GM19035 (cell line): ENCODE data around the gene ITGA11.
"Not testable (repeated sequence)": the region's sequence is repeated elsewhere in the genome, so short reads cannot be mapped to it uniquely, and the experiment has no call there.

ENCODE experiments used
- ATAC-seq: cut with Tn5 transposase; IDR thresholded peaks from one replicate; pipeline ENCODE4 v1.9.1; 2021; ENCODE audit not compliant: unreplicated experiment

The ITGA11 gene

DNA sequence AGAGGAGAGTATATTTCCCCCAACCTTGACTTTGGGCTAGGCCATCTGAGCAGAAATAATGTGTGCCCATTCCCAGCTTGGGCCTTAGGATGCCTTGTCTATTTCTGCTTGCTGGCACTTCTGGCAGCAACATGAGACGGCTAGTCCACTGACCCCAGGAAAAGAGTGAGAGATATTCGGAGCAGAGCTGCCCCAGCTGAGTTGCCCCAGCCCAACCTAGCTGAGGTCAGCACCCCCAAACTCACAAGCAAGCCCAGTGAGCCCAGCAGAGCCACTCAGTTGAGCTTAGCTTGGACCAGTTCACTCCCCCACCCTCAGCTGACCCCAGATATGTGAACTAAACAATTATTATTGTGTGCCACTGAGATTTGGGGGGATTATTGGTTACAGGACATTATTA, 20.2 kb downstream of the ITGA11 start:
- no peak for ATAC-seq

DNA sequence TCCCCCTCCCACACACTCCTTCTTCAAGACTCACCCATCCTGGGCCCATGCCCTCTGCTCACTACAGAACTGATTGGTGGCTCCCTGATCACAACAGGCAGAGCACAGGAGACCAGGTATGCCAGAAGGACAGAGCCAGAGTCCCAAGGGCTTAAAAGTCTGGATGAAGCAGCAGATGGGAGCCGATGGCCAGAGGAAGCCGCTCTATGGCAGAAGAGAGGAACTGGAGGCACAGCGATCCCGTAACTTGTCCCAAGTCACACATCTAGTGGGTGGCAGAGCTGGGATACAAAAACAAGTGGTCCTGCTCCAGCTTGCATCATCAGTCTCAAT, 20.7 kb downstream of the ITGA11 start:
- ATAC-seq: no peak

DNA sequence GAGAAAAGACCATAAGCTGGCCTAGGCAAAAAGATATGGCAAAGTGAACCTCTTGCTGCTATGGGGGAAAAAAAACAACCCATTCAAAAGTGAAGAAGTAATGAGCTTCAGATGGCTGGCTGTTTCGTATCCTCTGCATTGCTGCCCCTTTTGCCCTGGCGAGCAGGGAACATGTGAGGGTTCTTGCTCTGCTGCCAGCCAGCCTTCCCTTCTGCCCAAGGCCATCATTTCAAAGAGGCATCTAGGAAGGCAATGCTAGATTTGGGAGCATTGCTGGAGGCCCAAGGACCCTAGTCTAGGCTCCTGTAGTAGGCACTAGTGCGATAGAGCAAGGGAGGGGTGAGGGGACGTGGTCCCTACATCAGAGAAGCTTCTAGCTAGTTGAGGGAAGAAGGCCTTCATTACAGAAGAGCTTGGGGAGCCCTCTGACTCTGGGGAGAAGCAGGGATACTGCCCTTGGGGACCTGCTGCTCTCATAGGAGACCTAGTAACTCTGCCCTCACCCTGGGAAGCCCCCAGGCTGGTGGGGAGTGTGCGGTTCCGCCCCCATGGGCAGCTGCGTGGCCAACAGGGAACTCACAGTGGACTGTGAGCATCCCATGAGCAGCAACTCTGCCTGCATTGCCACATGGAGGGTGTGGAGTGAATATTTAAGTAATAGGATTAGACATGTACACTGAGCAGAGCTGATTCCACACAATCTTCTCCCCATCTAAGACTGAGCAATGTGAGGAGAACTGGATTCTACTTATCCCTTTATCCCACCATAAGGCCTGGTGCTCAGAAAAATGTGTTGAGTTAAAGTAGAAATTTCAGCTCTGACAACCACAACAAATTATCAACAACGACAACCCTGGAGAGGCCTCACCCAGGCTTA, 21.3 kb downstream of the ITGA11 start:
- no peak for ATAC-seq

DNA sequence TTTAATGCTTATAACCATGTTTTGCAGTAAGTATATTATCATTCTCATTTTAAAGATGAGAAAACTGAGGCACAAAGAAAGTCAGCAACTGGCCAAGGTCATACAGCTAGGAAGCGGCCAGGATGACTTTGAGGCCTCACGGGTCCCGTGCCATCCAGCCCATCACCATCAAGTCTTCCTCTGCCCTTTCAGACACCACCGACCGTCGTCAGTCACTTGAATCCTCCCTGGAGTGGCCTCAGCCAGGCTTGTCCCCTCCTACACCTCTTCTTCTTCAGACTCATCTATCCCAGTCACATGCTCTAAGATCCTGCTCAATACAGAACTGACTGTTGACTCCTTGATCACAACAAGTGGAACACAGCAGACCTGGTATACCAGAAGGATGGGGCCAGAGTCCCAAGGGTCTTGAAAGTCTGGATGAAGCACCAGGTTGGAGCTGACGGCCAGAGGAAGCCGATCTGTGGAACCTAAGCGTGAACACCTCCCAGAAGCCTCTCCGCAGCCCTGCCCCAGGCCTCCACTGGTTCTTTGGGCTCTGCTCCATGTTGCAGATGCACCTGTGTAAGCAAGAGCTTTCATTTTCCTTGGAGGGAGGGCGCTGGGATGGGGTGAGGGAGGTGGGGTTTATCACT, 22.1 kb downstream of the ITGA11 start:
- ATAC-seq: no peak

DNA sequence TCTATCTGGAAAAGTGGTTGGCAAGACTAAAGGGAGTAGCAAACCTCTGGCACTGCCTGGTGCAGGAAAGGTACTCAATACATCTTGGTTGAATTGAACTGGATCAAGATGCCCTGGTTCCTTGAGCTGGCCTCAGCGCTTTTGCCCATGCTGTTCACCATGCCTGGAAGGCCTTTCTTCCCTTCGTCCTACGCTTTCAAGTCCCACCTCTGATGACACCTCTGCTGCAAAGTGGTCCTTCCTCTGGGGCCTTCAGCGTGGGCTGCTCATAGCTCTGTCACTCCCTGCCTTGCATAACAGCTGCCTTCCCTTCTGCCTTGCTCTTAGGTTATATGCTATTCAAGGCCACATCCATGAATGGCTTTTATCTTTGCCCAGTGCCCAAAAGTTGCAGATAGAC, 23.0 kb downstream of the ITGA11 start:
- no peak for ATAC-seq

DNA sequence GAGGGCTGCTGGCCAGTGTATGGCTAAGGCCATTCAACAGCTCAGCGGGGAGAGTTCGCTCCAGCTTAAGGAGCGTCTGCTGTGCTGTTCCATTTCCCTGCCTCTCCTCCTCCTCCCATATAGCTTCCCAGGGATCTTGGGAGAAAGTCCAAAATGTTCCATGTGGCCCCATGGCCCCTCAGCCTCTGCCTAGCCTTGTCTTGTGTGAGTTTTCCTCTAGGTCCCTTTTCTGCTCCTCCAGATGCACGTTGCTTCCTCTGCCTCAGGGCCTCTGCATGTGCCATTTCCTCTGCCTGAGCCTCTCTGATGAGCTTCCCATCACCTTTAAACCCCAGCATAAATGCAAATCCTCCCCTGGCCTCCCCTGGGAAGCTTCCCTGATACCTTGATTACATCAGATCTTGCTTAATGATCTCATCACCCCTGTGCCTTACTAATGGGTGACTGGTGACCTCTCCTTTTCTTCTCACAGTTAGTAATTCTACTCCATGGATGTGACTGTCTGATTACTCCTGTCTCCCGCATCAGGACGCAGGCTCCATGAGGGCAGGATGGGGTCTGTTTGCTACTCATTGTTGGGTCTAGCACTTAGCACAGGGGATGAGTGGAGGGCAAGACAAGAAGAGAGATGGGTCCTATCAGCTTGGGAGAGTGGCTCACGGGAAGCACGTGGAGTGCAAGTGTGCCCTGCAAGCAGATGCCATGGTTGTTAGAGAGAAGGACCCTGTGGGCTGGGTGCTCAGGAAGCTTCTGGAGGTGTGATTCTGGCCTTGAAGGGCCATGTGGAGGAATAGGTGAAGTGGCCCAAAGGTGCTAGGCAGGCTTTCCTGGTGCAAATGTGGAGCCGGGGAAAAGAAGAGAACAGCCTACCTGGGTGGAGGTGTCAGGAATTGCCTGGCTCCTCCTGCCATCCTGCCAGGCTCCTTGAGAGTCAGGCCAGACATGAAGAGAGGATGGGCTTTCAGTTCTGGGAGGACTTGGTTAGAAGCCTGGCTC, 23.8 kb downstream of the ITGA11 start:
- ATAC-seq: no peak

DNA sequence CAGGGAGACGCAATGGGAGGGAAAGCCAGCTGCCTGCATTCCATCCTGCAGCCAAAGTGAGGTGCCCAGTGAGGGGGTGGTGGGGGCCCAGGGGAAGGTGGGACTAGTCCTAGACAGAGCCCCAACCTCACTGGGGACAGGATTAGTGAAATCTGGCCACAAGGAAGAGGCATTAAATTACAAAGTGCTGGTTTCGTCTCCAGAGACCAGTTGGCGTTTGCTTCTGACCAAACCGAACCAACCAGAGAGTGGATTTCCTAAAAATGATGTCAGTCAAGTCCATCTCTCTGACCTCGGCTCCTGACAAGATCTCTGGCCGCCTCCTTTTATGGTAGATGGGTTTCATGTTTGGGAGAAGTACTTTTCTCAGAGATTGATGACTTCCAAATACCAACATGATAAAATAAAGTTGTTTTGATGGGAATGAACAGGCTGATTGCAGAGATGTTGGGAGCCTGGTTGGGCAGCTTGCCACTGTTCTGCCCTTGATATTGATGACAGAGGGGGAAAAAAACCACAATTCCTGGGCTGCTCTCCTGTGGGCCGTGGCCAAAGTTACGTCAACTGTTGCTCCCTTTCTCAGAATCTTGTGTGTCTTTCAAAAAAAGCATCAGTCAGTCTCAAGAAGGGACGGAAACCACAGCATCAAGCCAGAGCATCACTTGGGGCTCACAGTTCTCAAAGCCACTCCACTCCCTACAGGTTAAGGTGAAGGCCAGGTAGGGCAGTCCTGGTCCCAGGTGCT, 24.6 kb downstream of the ITGA11 start:
- ATAC-seq: no peak

DNA sequence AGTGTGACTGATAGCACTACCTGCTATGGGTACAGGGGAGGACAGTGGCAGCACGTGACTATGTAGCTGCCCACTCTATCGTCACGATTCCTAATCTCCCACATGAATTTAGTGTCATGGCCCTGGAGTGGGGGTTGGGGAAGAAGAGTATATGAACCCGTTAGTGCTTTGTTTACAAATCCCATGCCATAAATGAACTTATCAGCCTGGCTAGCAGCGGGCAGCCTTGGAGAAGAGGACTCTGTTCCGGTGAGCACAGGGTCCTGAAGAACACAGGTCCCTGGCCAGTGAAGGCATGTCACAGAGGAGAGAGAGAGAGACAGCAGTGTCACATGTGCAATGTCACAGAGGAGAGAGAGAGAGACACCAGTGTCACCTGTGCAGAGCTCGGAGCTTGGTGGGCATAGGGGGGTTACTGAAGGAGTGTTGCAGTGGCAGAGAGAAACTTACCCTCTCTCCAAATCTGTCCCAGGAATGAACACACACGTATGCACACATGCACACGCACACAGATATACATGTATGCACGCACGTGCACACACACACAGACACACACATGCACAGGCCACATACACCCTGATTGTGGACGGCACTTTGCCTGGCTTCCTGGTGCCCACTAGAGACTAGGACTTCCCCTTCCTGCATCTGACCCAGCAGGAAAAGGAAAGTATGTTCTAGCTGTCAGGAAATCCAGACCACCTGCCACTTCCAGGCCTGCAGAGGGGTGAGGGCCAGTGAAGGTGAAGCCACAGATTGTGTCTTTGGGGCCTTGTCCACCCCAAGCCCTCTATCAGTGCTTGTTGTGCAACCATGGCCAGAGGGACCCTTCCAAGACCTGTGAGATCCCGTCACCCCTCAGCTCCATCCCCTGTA, 26.3 kb downstream of the ITGA11 start:
- ATAC-seq: no peak

DNA sequence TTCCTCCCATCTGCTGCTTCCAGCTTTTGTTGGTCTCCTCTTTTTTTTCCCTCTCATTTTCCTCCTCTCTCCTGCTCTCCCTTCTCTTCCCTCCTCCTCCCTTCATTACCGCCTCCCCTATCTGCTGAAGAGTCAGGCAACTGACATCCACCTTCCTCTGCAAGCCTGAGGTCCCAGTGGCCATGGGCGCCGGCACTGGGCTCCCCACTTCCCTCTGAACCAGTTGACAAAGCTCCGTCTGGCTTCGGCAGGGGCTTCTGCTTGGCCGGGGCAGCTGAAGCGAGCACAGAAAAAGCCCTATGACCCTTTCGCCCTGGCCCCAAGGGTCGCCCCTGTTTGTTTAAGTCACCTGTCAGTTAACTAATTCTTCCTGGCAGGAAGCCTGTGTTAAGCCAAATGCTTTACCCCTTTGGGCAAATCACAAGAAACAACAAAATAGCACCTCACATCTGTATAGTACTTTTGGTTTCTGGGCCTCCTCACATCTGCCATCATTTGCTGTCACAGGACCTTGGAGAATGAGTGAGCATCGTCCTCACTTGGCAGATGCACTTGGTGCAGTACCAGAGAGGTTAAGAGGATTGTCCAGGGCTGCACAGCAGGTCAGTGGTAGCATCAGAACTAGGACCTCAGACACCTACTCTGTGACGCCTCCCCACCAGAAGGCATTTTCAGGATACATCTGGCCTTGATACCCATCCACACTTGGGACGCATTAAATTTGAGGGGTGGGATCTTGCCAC, 27.7 kb downstream of the ITGA11 start:
- no peak for ATAC-seq

DNA sequence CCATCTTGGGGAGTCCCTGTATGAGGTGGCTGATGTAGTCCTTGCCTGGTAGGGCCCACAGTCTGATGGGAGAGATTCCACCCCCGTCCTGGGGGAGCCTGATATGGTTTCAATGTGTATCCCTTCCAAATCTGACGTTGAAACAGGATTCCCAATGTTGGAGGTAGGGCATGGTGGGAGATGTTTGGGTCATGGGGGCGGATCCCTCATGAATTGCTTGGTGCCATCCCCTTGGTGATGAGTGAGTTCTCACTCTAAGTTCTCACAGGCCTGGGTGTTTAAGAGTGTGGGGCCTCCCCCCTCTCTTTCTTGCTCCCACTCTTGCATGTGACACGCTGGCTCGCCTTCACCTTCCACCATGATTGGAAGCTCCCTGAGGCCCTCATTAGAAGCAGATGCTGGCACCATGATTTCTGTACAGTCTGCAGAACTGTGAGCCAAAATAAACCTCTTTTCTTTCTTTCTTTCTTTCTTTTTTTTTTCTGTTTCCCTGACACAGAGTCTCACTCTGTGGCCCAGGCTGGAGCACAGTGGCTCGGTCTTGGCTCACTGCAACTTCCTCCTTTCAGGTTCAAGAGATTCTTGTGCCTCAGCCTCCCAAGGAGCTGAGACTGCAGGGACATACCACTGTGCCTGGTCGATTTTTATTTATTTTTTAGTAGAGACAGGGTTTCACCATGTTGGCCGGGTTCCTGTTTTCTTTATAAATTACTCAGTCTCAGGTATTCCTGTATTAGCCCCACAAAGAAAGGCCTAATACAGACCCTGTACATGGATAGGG, 28.6 kb downstream of the ITGA11 start:
- no peak for ATAC-seq

DNA sequence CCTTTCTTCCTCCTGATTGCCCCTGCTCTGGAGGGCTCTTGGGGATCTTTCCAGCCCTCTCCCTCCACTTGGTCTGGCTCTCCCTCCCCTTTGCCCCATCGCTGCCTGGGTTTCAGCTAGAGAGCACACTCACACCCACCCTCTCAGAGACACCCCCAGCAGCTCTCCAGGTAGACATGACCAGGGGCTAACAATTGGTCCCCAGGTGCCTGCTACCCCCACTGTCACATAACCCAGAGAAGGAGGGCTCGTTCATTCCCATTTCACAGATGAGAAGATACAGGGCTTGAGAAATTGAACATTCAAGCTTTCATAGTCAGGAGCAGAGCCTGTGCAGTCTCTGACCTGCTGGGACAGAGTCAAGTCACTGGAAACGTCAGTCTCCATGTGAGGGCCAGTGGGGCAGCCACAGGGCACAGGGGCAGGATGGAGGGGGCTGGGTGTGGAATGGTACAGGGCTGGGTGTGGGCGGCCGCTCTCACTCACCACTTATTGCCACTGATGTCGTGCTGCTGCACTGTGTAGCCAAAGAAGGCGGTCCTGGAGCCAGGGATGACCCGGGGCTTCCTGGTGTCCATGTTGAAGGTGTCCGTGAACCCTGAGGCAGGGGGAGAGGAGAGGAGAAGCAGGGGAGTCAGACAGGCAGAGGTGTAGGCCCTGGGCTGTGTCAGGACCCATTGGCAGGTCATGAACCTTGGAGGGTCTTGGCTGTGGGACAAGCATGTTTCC, 29.4 kb downstream of the ITGA11 start:
- no peak for ATAC-seq

DNA sequence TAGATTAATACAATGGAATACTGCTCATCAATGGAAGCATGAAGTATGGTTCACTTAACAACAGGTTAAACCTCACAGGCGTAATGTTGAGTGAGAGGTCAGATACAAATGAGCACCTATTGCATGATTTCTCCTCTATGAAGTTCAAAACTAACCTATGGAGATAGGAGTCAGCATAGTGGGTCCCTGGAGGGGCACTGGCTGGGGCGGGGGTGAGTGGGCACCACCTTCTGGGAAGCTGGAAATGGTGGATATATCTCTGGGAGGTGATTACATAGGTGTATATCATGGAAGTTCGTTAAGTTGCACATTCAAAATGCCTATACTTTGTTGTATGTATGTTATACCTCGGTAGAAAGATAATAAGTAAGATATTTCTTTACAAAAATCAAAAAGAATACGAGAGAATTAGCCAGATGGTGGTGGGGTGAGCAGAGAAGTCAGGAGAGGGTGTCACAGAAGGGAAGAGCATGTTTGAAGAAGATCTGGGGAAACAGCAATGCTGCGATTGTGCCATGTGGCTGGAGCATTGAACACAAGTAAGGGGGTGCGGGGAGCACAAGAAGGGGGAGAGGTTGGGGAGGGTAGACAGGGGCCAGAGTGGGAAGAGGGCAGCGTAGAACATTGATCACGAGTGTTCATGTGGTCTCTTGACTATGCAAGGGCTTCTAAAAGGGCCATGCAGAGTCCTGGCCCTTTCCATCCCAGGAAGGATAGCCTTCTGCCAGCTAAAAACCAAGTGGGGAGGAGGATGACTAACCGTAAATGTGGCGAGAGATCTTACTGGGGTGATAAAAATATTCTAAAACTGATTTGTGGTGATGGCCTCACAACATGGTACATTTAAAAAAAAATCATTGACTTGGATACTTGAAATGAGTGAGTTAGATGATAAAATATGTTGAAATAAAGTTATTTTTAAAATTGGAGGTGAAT, 30.2 kb downstream of the ITGA11 start:
- no peak for ATAC-seq

DNA sequence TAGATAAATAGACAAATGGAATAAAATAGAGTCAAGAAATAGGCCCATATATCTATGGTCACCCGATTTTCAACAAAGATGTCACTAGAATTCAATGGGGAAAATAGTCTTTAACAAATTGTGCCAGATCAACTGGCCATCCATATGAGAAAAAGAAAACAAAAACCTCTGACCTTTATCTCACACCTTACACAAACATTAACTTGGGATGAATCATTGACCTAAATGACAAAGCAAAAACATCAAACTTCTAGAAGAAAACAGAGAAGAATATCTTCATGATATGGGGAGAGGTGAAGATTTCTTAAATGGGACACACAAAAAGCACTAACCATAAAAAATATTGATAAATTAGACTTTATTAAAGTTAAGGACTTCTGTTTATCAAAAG, 31.9 kb downstream of the ITGA11 start:
- no peak for ATAC-seq

DNA sequence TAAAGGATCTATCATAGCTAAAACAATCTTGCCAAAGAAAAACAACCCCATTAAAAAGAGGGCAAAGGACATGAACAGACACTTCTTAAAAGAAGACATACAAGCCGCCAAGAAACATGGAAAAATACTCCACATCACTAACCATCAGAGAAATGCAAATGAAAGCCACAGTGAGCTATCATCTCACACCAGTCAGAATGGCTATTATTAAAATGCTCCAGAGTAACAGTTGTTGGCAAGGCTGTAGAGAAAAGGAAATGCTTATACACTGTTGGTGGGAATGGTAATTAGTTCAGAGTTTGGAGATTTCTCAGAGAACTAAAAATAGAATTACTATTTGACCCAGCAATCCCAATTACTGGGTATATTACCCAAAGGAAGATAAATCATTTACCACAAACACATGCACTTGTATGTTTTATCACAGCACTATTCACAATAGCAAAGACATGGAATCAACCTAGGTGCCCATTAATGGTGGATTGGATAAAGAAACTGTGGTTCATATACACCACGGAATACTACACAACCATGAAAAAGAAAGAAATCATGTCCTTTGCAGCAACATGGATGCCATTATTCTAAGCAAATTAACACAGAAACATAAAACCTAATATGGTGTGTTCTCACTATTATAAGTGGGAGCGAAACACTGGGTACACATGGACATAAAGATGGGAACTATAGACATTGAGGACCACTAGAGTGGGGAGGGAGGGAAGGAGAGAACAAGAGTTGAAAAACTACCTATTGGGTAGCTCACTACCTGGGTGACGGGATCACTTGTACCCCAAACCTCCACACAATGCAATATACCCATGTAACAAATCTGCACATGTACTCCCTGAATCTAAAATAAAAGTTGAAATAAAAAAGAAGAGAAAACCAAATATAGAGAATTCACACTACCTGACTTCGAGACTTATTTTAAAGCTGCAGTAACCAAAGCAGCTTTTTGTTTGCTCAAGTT, 32.6 kb downstream of the ITGA11 start:
- no peak for ATAC-seq

DNA sequence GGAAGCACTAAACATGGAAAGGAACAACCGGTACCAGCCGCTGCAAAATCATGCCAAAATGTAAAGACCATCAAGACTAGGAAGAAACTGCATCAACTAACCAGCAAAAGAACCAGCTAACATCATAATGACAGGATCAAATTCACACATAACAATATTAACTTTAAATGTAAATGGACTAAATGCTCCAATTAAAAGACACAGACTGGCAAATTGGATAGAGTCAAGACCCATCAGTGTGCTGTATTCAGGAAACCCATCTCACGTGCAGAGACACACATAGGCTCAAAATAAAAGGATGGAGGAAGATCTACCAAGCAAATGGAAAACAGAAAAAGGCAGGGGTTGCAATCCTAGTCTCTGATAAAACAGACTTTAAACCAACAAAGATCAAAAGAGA, 34.0 kb downstream of the ITGA11 start:
- ATAC-seq: not testable (repeated sequence)

DNA sequence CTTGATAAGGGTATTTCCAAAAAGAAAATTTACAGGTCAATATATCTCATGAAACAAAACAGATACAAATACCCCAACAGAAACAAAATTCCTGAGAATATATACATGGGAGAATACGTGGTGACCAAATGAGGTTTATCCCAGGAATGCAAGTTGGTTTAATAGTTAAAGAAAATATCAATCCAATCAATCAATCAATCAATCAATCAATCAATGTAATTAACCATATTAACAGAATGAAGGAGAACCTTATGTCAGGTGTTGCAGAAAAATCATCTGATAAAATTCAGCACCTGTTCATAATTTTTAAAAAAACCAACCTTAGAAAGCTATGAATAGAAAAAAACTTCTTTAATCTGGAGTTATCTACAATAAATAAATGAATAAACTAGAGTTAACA, 35.9 kb downstream of the ITGA11 start:
- no peak for ATAC-seq
